ENCODE measurements around the gene RNF220.

RNF220 gene

GRCh38 chr1:44616991-44617702 is 212.1 kb downstream of the RNF220 start:
- DNase-seq = no peak

- DNase-seq = no peak
Observed at GRCh38 chr1:44617703-44618029, 212.6 kb downstream of the RNF220 start.

GRCh38 chr1:44619261-44619900 is 214.3 kb downstream of the RNF220 start:
- no peak for DNase-seq

GRCh38 chr1:44620072-44620471 is 215.0 kb downstream of the RNF220 start:
- no peak for DNase-seq

GRCh38 chr1:44621841-44622286 is 216.8 kb downstream of the RNF220 start:
- DNase-seq = no peak

- no peak for DNase-seq
Observed at GRCh38 chr1:44624268-44624901, 219.3 kb downstream of the RNF220 start.

GRCh38 chr1:44625348-44625747 is 220.3 kb downstream of the RNF220 start:
- DNase-seq = no peak

GRCh38 chr1:44628962-44629756 is 224.1 kb downstream of the RNF220 start:
- no peak for DNase-seq

- no peak for DNase-seq
Observed at GRCh38 chr1:44630116-44630515, 225.1 kb downstream of the RNF220 start.

- no peak for DNase-seq
Observed at GRCh38 chr1:44631333-44631646, 226.2 kb downstream of the RNF220 start.

GRCh38 chr1:44631647-44632539 is 226.8 kb downstream of the RNF220 start:
- peak; percentile 88 for DNase-seq

- no peak for DNase-seq
Observed at GRCh38 chr1:44632598-44632997, 227.5 kb downstream of the RNF220 start.

GRCh38 chr1:44634606-44635189 is 229.6 kb downstream of the RNF220 start:
- no peak for DNase-seq

- DNase-seq = no peak
Observed at GRCh38 chr1:44635439-44635838, 230.4 kb downstream of the RNF220 start.

GRCh38 chr1:44636083-44636687 is 231.1 kb downstream of the RNF220 start:
- DNase-seq = no peak

- no peak for DNase-seq
Observed at GRCh38 chr1:44636688-44637598, 231.9 kb downstream of the RNF220 start.

- no peak for DNase-seq
Observed at GRCh38 chr1:44637702-44638411, 232.8 kb downstream of the RNF220 start.

- DNase-seq = no peak
Observed at GRCh38 chr1:44640200-44640853, 235.3 kb downstream of the RNF220 start.

All from NCI-H2227 treated with DMSO at 0.1 percent for 48 hours (cell line).